ENCODE results near the gene IRF2. TPM values are rescaled to one million over a fixed set of nuclear protein-coding genes. Genes with fewer than 3 reads are reported as not detected.

Gene IRF2
- total RNA-seq, 1 donor from 2014 or later, result 16.1 TPM

- Mint-ChIP-seq H3K27me3 (ENCODE audit: insufficient read depth, low read depth) (peaks cover 4% of the 10 kb centered on the region), H3K36me3 (peaks cover 6% of the 10 kb centered on the region), H3K9me3 (peaks cover 15% of the 10 kb centered on the region), H3K4me1 (peaks cover 22% of the 10 kb centered on the region), H3K27ac (no peak overlapping the region), H3K4me3 (no peak overlapping the region)
- no peak overlapping the region for H2AFZ ChIP-seq (replicated peaks)
- no peaks in the 10 kb centered on the region for H3K36me3 ChIP-seq
- no peaks in the 10 kb centered on the region for H3K27me3 ChIP-seq
- no peaks in the 10 kb centered on the region for H3K79me2 ChIP-seq (ENCODE audit: low read depth)
- no peak overlapping the region for H3K4me2 ChIP-seq
- TF ChIP-seq EZH2 (IDR thresholded peaks at IDR 0.05) (no peak), CTCF (IDR thresholded peaks at IDR 0.05) (peak; percentile 27), EZH2phosphoT487 (IDR thresholded peaks at IDR 0.05) (no peak)
- H3K9me3 ChIP-seq (ENCODE audit: low read depth), result no peaks in the 10 kb centered on the region
- H3K4me3 ChIP-seq, result no peak overlapping the region
- H3K9ac ChIP-seq, result no peak overlapping the region
- H3F3A ChIP-seq (ENCODE audit: low read depth), result no peaks in the 10 kb centered on the region
- H3K4me1 ChIP-seq, result peaks cover 2% of the 10 kb centered on the region
- no peak for DNase-seq (ENCODE audit: low spot score)
- no peak overlapping the region for H3K27ac ChIP-seq
- H4K20me1 ChIP-seq (ENCODE audit: low read depth), result no peaks in the 10 kb centered on the region
These were observed 32.3 kb upstream of the IRF2 start for GRCh38 chr4:184506527-184507121.

- Histone ChIP-seq H3K4me2 (no peak overlapping the region), H3K27me3 (no peaks in the 10 kb centered on the region), H3K4me3 (no peak overlapping the region), H2AFZ (replicated peaks) (no peak overlapping the region), H3K36me3 (no peaks in the 10 kb centered on the region), H3K9ac (no peak overlapping the region), H3K79me2 (ENCODE audit: low read depth) (no peaks in the 10 kb centered on the region), H3K27ac (no peak overlapping the region), H3F3A (ENCODE audit: low read depth) (no peaks in the 10 kb centered on the region), H3K9me3 (ENCODE audit: low read depth) (no peaks in the 10 kb centered on the region), H4K20me1 (ENCODE audit: low read depth) (no peaks in the 10 kb centered on the region), H3K4me1 (no peaks in the 10 kb centered on the region)
- peaks cover 2% of the 10 kb centered on the region for H3K36me3 Mint-ChIP-seq
- peaks cover 5% of the 10 kb centered on the region for H3K27me3 Mint-ChIP-seq (ENCODE audit: insufficient read depth, low read depth)
- no peak overlapping the region for H3K27ac Mint-ChIP-seq
- H3K4me3 Mint-ChIP-seq, result no peak overlapping the region
- TF ChIP-seq EZH2phosphoT487 (IDR thresholded peaks at IDR 0.05) (no peak), CTCF (IDR thresholded peaks at IDR 0.05) (no peak), EZH2 (IDR thresholded peaks at IDR 0.05) (no peak)
- H3K9me3 Mint-ChIP-seq, result peaks cover 4% of the 10 kb centered on the region
- peaks cover 24% of the 10 kb centered on the region for H3K4me1 Mint-ChIP-seq
- DNase-seq (ENCODE audit: low spot score), result no peak
These were observed 30.0 kb upstream of the IRF2 start for GRCh38 chr4:184504385-184504784.

GRCh38 chr4:184503869-184504300 is 29.5 kb upstream of the IRF2 start:
- peak overlapping the region; percentile 21 for H3K27ac Mint-ChIP-seq

More at GRCh38 chr4:184503869-184504300, 29.5 kb upstream of the IRF2 start:
- Mint-ChIP-seq H3K27me3 (ENCODE audit: insufficient read depth, low read depth) (peaks cover 5% of the 10 kb centered on the region), H3K9me3 (no peaks in the 10 kb centered on the region), H3K4me3 (no peak overlapping the region), H3K36me3 (peaks cover 2% of the 10 kb centered on the region), H3K4me1 (peaks cover 24% of the 10 kb centered on the region)
- Histone ChIP-seq H2AFZ (replicated peaks) (no peak overlapping the region), H3K4me2 (no peak overlapping the region), H3F3A (ENCODE audit: low read depth) (no peaks in the 10 kb centered on the region), H3K4me1 (no peaks in the 10 kb centered on the region), H3K4me3 (no peak overlapping the region), H3K27ac (no peak overlapping the region), H3K27me3 (no peaks in the 10 kb centered on the region), H4K20me1 (ENCODE audit: low read depth) (no peaks in the 10 kb centered on the region), H3K36me3 (no peaks in the 10 kb centered on the region), H3K79me2 (ENCODE audit: low read depth) (no peaks in the 10 kb centered on the region), H3K9ac (no peak overlapping the region), H3K9me3 (ENCODE audit: low read depth) (no peaks in the 10 kb centered on the region)
- TF ChIP-seq EZH2 (IDR thresholded peaks at IDR 0.05) (no peak), EZH2phosphoT487 (IDR thresholded peaks at IDR 0.05) (no peak), CTCF (IDR thresholded peaks at IDR 0.05) (no peak)
- no peak for DNase-seq (ENCODE audit: low spot score)

All from neural progenitor cell (in vitro differentiated cells).